ENCODE results near the gene SLAMF7.

SLAMF7 gene

GRCh38 chr1:160747717-160748116 lies 8.7 kb downstream of the SLAMF7 start:
- DNase-seq = no peak

- no peak for DNase-seq
These were observed 9.3 kb downstream of the SLAMF7 start for GRCh38 chr1:160748181-160748877.

GRCh38 chr1:160748878-160749269 lies 9.8 kb downstream of the SLAMF7 start:
- DNase-seq = no peak

GRCh38 chr1:160750608-160751007 lies 11.6 kb downstream of the SLAMF7 start:
- no peak for DNase-seq

GRCh38 chr1:160752406-160752805 lies 13.4 kb downstream of the SLAMF7 start:
- DNase-seq = no peak

GRCh38 chr1:160752924-160753323 lies 13.9 kb downstream of the SLAMF7 start:
- no peak for DNase-seq

- DNase-seq = no peak
These were observed 14.5 kb downstream of the SLAMF7 start for GRCh38 chr1:160753594-160753993.

- DNase-seq = no peak
These were observed 16.4 kb downstream of the SLAMF7 start for GRCh38 chr1:160755461-160755860.

- DNase-seq = no peak
These were observed 17.1 kb downstream of the SLAMF7 start for GRCh38 chr1:160755911-160756848.

GRCh38 chr1:160756849-160757201 lies 17.8 kb downstream of the SLAMF7 start:
- DNase-seq = no peak

- no peak for DNase-seq
These were observed 19.5 kb downstream of the SLAMF7 start for GRCh38 chr1:160758521-160758920.

GRCh38 chr1:160759740-160760139 lies 20.7 kb downstream of the SLAMF7 start:
- no peak for DNase-seq

GRCh38 chr1:160761046-160761445 lies 22.0 kb downstream of the SLAMF7 start:
- DNase-seq = no peak

- no peak for DNase-seq
These were observed 22.8 kb downstream of the SLAMF7 start for GRCh38 chr1:160761886-160762285.

GRCh38 chr1:160763993-160764392 lies 24.9 kb downstream of the SLAMF7 start:
- no peak for DNase-seq

GRCh38 chr1:160767395-160768294 lies 28.6 kb downstream of the SLAMF7 start:
- no peak for DNase-seq

GRCh38 chr1:160768295-160768657 lies 29.2 kb downstream of the SLAMF7 start:
- DNase-seq = no peak

- DNase-seq = no peak
These were observed 33.3 kb downstream of the SLAMF7 start for GRCh38 chr1:160772331-160772730.

- DNase-seq = no peak
These were observed 34.0 kb downstream of the SLAMF7 start for GRCh38 chr1:160773093-160773492.

GRCh38 chr1:160774886-160775719 lies 36.1 kb downstream of the SLAMF7 start:
- DNase-seq = no peak

- DNase-seq = no peak
These were observed 37.1 kb downstream of the SLAMF7 start for GRCh38 chr1:160776178-160776577.

GRCh38 chr1:160777486-160778089 lies 38.5 kb downstream of the SLAMF7 start:
- no peak for DNase-seq

All from NCI-H524 treated with DMSO at 0.1 percent for 48 hours (cell line).